Measurements from ENCODE around the gene ASPA. TPM values are rescaled to one million over a fixed set of nuclear protein-coding genes. Genes with fewer than 3 reads are reported as not detected.
"Not testable (repeated sequence)": the region's sequence is repeated elsewhere in the genome, so short reads cannot be mapped to it uniquely, and the experiment has no call there.

The ASPA gene
- 0.09 TPM in 1 of 2 replicates, not detected in the other for total RNA-seq (2014; rRNA removed; shearing (Covaris generic))

GRCh38 chr17:3475812-3476610 is at the start of gene ASPA:
Gene ASPA (plus strand): TSS chr17:3475997. CDS start chr17:3476160, 163 bp downstream.
- DNase-seq (ENCODE audit: low spot score): no peak

GRCh38 chr17:3433215-3433614 is 42.6 kb upstream of the ASPA start:
- peak; percentile 16 for DNase-seq (ENCODE audit: low spot score)

GRCh38 chr17:3433741-3434140 is 42.1 kb upstream of the ASPA start, which contains the start of gene OR1E2:
Gene OR1E2 (minus strand): TSS chr17:3433841. CDS start chr17:3433841, 0 bp downstream.
- no peak for DNase-seq (ENCODE audit: low spot score)

GRCh38 chr17:3438368-3438767 is 37.4 kb upstream of the ASPA start:
- DNase-seq (ENCODE audit: low spot score): no peak

- DNase-seq (ENCODE audit: low spot score): no peak
These were observed 35.3 kb upstream of the ASPA start for GRCh38 chr17:3440451-3440850.

GRCh38 chr17:3447625-3448024 is 28.2 kb upstream of the ASPA start:
- peak; percentile 18 for DNase-seq (ENCODE audit: low spot score)

GRCh38 chr17:3448059-3448665 is 27.6 kb upstream of the ASPA start:
- DNase-seq (ENCODE audit: low spot score): no peak

GRCh38 chr17:3466355-3466754 is 9.4 kb upstream of the ASPA start:
- DNase-seq (ENCODE audit: low spot score): not testable (repeated sequence)

GRCh38 chr17:3469529-3469928 is 6.3 kb upstream of the ASPA start:
- no peak for DNase-seq (ENCODE audit: low spot score)

- no peak for DNase-seq (ENCODE audit: low spot score)
These were observed 4.2 kb upstream of the ASPA start, which contains the start of gene SPATA22 for GRCh38 chr17:3471599-3471998. Gene SPATA22 (minus strand): TSS chr17:3471819. CDS start chr17:3469325, 2,494 bp downstream.

- DNase-seq (ENCODE audit: low spot score): no peak
These were observed 3.7 kb upstream of the ASPA start for GRCh38 chr17:3472137-3472536.

GRCh38 chr17:3474212-3474611 is 1.6 kb upstream of the ASPA start:
- no peak for DNase-seq (ENCODE audit: low spot score)

GRCh38 chr17:3475251-3475685 is 529 bp upstream of the ASPA start:
- DNase-seq (ENCODE audit: low spot score): no peak

- no peak for DNase-seq (ENCODE audit: low spot score)
These were observed 4.2 kb downstream of the ASPA start for GRCh38 chr17:3479988-3480387.

GRCh38 chr17:3482852-3483251 is 7.1 kb downstream of the ASPA start:
- DNase-seq (ENCODE audit: low spot score): no peak

GRCh38 chr17:3485481-3486068 is 9.8 kb downstream of the ASPA start:
- DNase-seq (ENCODE audit: low spot score): no peak

- DNase-seq (ENCODE audit: low spot score): no peak
These were observed 21.3 kb downstream of the ASPA start for GRCh38 chr17:3497101-3497500.

- DNase-seq (ENCODE audit: low spot score): no peak
These were observed 25.5 kb downstream of the ASPA start for GRCh38 chr17:3501344-3501743.

- no peak for DNase-seq (ENCODE audit: low spot score)
These were observed 26.7 kb downstream of the ASPA start for GRCh38 chr17:3502466-3502865.

GRCh38 chr17:3503285-3503684 is 27.5 kb downstream of the ASPA start:
- no peak for DNase-seq (ENCODE audit: low spot score)

GRCh38 chr17:3505008-3505407 is 29.2 kb downstream of the ASPA start:
- DNase-seq (ENCODE audit: low spot score): no peak

- no peak for DNase-seq (ENCODE audit: low spot score)
These were observed 30.3 kb downstream of the ASPA start for GRCh38 chr17:3506054-3506453.

GRCh38 chr17:3507071-3507470 is 31.3 kb downstream of the ASPA start:
- no peak for DNase-seq (ENCODE audit: low spot score)

Data from A172 (cell line).